Measurements from ENCODE around the gene MTA3. TPM values are rescaled to one million over a fixed set of nuclear protein-coding genes. Genes with fewer than 3 reads are reported as not detected.

Gene MTA3
- total RNA-seq, 2 donors from 2014 or later, result 23.0 to 30.8 TPM

- no peaks in the 10 kb centered on the region for H3K9me3 ChIP-seq
- TF ChIP-seq CTCF (IDR thresholded peaks at IDR 0.05), result no peak
- H3K36me3 ChIP-seq, result peaks cover 3% of the 10 kb centered on the region
- no peak overlapping the region for H3K4me3 ChIP-seq
- no peaks in the 10 kb centered on the region for H3K4me1 ChIP-seq (ENCODE audit: control insufficient read depth in 1 of 2, low read depth in 2 of 2)
- DNase-seq (ENCODE audit: low spot score) (no peak), ATAC-seq (ENCODE audit: insufficient number of reproducible peaks, low FRiP score, low read depth) (no peak)
- H3K27me3 ChIP-seq (replicated peaks; ENCODE audit: insufficient read depth), result no peaks in the 10 kb centered on the region
- H3K27ac ChIP-seq, result no peak overlapping the region
Observed at GRCh38 chr2:42708179-42708578, 139.7 kb downstream of the MTA3 start.

- DNase-seq (ENCODE audit: low spot score) (no peak), ATAC-seq (ENCODE audit: insufficient number of reproducible peaks, low FRiP score, low read depth) (no peak)
- Histone ChIP-seq H3K9me3 (no peaks in the 10 kb centered on the region), H3K4me1 (ENCODE audit: control insufficient read depth in 1 of 2, low read depth in 2 of 2) (no peaks in the 10 kb centered on the region), H3K27ac (no peak overlapping the region), H3K36me3 (peaks cover 3% of the 10 kb centered on the region), H3K27me3 (replicated peaks; ENCODE audit: insufficient read depth) (no peaks in the 10 kb centered on the region), H3K4me3 (no peak overlapping the region)
- TF ChIP-seq CTCF (IDR thresholded peaks at IDR 0.05), result no peak
Observed at GRCh38 chr2:42711896-42712295, 143.5 kb downstream of the MTA3 start.

- H3K9me3 ChIP-seq, result no peaks in the 10 kb centered on the region
- ATAC-seq (ENCODE audit: insufficient number of reproducible peaks, low FRiP score, low read depth) (no peak), DNase-seq (ENCODE audit: low spot score) (no peak)
- H3K36me3 ChIP-seq, result peaks cover 3% of the 10 kb centered on the region
- H3K27me3 ChIP-seq (replicated peaks; ENCODE audit: insufficient read depth), result no peaks in the 10 kb centered on the region
- no peaks in the 10 kb centered on the region for H3K4me1 ChIP-seq (ENCODE audit: control insufficient read depth in 1 of 2, low read depth in 2 of 2)
- H3K4me3 ChIP-seq, result no peak overlapping the region
- H3K27ac ChIP-seq, result no peak overlapping the region
- no peak for TF ChIP-seq CTCF (IDR thresholded peaks at IDR 0.05)
Observed at GRCh38 chr2:42712934-42713333, 144.5 kb downstream of the MTA3 start.

GRCh38 chr2:42713920-42714319 is 145.5 kb downstream of the MTA3 start:
- Histone ChIP-seq H3K4me1 (ENCODE audit: control insufficient read depth in 1 of 2, low read depth in 2 of 2) (no peaks in the 10 kb centered on the region), H3K27ac (no peak overlapping the region), H3K4me3 (no peak overlapping the region), H3K27me3 (replicated peaks; ENCODE audit: insufficient read depth) (no peaks in the 10 kb centered on the region), H3K36me3 (peaks cover under 1% of the 10 kb centered on the region), H3K9me3 (no peaks in the 10 kb centered on the region)
- TF ChIP-seq CTCF (IDR thresholded peaks at IDR 0.05), result no peak
- DNase-seq (ENCODE audit: low spot score) (no peak), ATAC-seq (ENCODE audit: insufficient number of reproducible peaks, low FRiP score, low read depth) (no peak)

GRCh38 chr2:42714686-42715085 is 146.3 kb downstream of the MTA3 start:
- H3K36me3 ChIP-seq, result no peaks in the 10 kb centered on the region
- ATAC-seq (ENCODE audit: insufficient number of reproducible peaks, low FRiP score, low read depth) (no peak), DNase-seq (ENCODE audit: low spot score) (no peak)
- H3K4me1 ChIP-seq (ENCODE audit: control insufficient read depth in 1 of 2, low read depth in 2 of 2), result no peaks in the 10 kb centered on the region
- no peak for TF ChIP-seq CTCF (IDR thresholded peaks at IDR 0.05)
- H3K27me3 ChIP-seq (replicated peaks; ENCODE audit: insufficient read depth), result no peaks in the 10 kb centered on the region
- H3K27ac ChIP-seq, result no peak overlapping the region
- H3K9me3 ChIP-seq, result no peaks in the 10 kb centered on the region
- H3K4me3 ChIP-seq, result no peak overlapping the region
